ENCODE data around the gene KCNG2. TPM values are rescaled to one million over a fixed set of nuclear protein-coding genes. Genes with fewer than 3 reads are reported as not detected.

Gene KCNG2
- total and polyA plus RNA-seq, 10 of the 15 experiments (the other 5 are each of a cell fraction or from before 2014, with no cell fraction given) = 0.20 to 0.23 TPM; not detected in 8

GRCh38 chr18:79772108-79772864, 25.5 kb upstream of the KCNG2 start (continued):
- TF ChIP-seq ATF3 (IDR thresholded peaks at IDR 0.05; ENCODE audit: borderline replicate concordance, extremely low read depth, low read depth, low read length) = no peak
- TF ChIP-seq BCL3 (IDR thresholded peaks at IDR 0.05; ENCODE audit: borderline replicate concordance, insufficient read depth, low read depth, low read length, poor library complexity, severe bottlenecking) = no peak
- TF ChIP-seq SPI1 (IDR thresholded peaks at IDR 0.05; ENCODE audit: borderline replicate concordance, insufficient read depth, low read depth, low read length) = no peak
- TF ChIP-seq MTA3 (IDR thresholded peaks at IDR 0.05; ENCODE audit: borderline replicate concordance, low read length) = no peak
- no peak for TF ChIP-seq PAX8 (IDR thresholded peaks at IDR 0.05)
- TF ChIP-seq ZNF207 (IDR thresholded peaks at IDR 0.05; ENCODE audit: borderline replicate concordance) = no peak
- TF ChIP-seq SMAD1 (IDR thresholded peaks at IDR 0.05; ENCODE audit: low read depth, partially characterized antibody) = no peak

- ChIA-PET CTCF (no interaction called here), SMC1A (ENCODE audit: uncharacterized antibody, unreplicated experiment) (no interaction called here), POLR2A (no interaction called here), RAD21 (ENCODE audit: unreplicated experiment) (no interaction called here)
- intact Hi-C loops (cut with micrococcal nuclease; ENCODE audit: unreplicated experiment) (no loop called here), in situ Hi-C loops (cut with MboI) (no loop called here)
- Histone ChIP-seq H3K9ac (ENCODE audit: control insufficient read depth, insufficient read depth, low read length) (no peak overlapping the region), H3K9me3 (replicated peaks; ENCODE audit: control insufficient read depth, insufficient read depth, low read length) (peaks cover 2% of the 10 kb centered on the region; the same call in 1 of the 3 replicates), H3K4me1 (ENCODE audit: control insufficient read depth, insufficient read depth, low read length) (no peaks in the 10 kb centered on the region), H4K20me1 (ENCODE audit: control insufficient read depth, insufficient read depth) (no peaks in the 10 kb centered on the region), H3K27ac (ENCODE audit: control insufficient read depth, insufficient read depth) (no peak overlapping the region), H3K4me2 (ENCODE audit: control insufficient read depth, insufficient read depth) (no peak overlapping the region), H2AFZ (ENCODE audit: control insufficient read depth, low read depth, low read length) (no peak overlapping the region), H3K79me2 (ENCODE audit: control insufficient read depth, insufficient read depth, low read length) (no peaks in the 10 kb centered on the region), H3K36me3 (ENCODE audit: control insufficient read depth in 2 of 2, insufficient read depth in 2 of 2, low read length in 1 of 2) (no peaks in the 10 kb centered on the region), H3K27me3 (replicated peaks in 1 of 2; ENCODE audit: control insufficient read depth in 2 of 2, insufficient read depth in 2 of 2, low read length in 1 of 2) (no peaks in the 10 kb centered on the region), H3K4me3 (no peak overlapping the region)
- WGBS (ENCODE audit: insufficient coverage, insufficient replicate concordance, low lambda C conversion rate, missing lambda C conversion rate) = 71% methylated on average over 31 of the region's 31 CpGs
- ATAC-seq (no peak), DNase-seq (ENCODE audit: low read depth, low spot score) (no peak), FAIRE-seq (no peak)
- no TSS peak for BruUV-seq (replicated peaks)
- TF ChIP-seq TAF1 (IDR thresholded peaks at IDR 0.05; ENCODE audit: borderline replicate concordance, low read depth, low read length) (no peak), IKZF1 (conservative IDR thresholded peaks at IDR 0.05) (no peak), BHLHE40 (IDR thresholded peaks at IDR 0.05; ENCODE audit: borderline replicate concordance in 1 of 2, low read depth in 2 of 2, low read length in 1 of 2) (no peak), RAD21 (IDR thresholded peaks at IDR 0.05; ENCODE audit: insufficient read depth, low read depth, low read length) (no peak), DPF2 (IDR thresholded peaks at IDR 0.05) (no peak), FOXK2 (IDR thresholded peaks at IDR 0.05) (no peak), ZNF384 (IDR thresholded peaks at IDR 0.05; ENCODE audit: borderline replicate concordance, low read depth, low read length) (no peak), KLF5 (IDR thresholded peaks at IDR 0.05; ENCODE audit: partially characterized antibody) (no peak), KAT2A (conservative IDR thresholded peaks at IDR 0.05; ENCODE audit: control insufficient read depth, low read depth, low read length) (no peak), IKZF2 (IDR thresholded peaks at IDR 0.05) (no peak), HSF1 (IDR thresholded peaks at IDR 0.05; ENCODE audit: low read depth, low read length) (no peak), SMC3 (IDR thresholded peaks at IDR 0.05; ENCODE audit: borderline replicate concordance, low read length) (no peak)
These were observed 24.7 kb upstream of the KCNG2 start for GRCh38 chr18:79772865-79773696.

Measured in GM12878 (cell line).